ENCODE measurements around the gene PGAP2. TPM values are rescaled to one million over a fixed set of nuclear protein-coding genes. Genes with fewer than 3 reads are reported as not detected.

Gene PGAP2
- total and polyA plus RNA-seq, 2 of the 4 experiments (the other 2 are of a cell fraction): 10.6 to 31.3 TPM

DNA sequence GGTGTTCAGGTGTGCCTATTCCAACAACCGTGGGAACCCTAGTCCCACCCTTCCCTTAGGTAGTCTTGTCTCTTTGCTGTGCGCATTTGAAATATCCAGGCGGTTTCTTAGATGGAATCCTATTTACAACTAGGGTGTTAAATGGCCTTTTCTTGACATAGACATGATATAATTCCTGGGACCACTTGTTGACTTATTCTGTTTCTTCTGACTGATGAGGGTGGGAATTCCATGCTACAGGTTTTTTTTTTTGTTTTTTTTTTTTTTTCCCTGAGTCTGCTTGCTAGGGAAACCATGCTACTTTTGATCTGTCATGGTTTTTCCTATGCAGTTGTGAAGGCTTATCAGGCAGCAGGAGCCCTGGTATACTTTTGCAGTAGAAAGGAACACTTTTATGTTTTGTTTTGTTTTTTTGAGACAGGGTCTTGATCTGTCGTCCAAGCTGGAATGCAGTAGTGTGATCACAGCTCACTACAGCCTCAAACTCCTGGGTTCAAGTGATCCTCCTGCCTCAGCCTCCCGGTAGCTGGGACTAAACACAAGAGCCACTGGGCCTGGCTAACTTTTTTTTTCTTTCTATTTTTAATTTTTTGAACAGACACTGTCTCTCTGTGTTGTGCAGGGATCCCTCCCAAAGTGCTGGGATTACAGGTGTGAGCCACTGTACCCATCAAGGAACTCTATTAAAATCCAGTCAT is 48.6 kb downstream of the PGAP2 start (continued):
- TF ChIP-seq, protein P1, sequence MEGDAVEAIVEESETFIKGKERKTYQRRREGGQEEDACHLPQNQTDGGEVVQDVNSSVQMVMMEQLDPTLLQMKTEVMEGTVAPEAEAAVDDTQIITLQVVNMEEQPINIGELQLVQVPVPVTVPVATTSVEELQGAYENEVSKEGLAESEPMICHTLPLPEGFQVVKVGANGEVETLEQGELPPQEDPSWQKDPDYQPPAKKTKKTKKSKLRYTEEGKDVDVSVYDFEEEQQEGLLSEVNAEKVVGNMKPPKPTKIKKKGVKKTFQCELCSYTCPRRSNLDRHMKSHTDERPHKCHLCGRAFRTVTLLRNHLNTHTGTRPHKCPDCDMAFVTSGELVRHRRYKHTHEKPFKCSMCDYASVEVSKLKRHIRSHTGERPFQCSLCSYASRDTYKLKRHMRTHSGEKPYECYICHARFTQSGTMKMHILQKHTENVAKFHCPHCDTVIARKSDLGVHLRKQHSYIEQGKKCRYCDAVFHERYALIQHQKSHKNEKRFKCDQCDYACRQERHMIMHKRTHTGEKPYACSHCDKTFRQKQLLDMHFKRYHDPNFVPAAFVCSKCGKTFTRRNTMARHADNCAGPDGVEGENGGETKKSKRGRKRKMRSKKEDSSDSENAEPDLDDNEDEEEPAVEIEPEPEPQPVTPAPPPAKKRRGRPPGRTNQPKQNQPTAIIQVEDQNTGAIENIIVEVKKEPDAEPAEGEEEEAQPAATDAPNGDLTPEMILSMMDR (conservative IDR thresholded peaks at IDR 0.05; ENCODE audit: low read depth, low read length): no peak
- TF ChIP-seq RFX5 (IDR thresholded peaks at IDR 0.05; ENCODE audit: low read depth, low read length): no peak
- TF ChIP-seq, protein P2, sequence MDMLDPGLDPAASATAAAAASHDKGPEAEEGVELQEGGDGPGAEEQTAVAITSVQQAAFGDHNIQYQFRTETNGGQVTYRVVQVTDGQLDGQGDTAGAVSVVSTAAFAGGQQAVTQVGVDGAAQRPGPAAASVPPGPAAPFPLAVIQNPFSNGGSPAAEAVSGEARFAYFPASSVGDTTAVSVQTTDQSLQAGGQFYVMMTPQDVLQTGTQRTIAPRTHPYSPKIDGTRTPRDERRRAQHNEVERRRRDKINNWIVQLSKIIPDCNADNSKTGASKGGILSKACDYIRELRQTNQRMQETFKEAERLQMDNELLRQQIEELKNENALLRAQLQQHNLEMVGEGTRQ (IDR thresholded peaks at IDR 0.05; ENCODE audit: low read depth, low read length): no peak
